ENCODE data around the gene TAS2R10. TPM values are rescaled to one million over a fixed set of nuclear protein-coding genes. Genes with fewer than 3 reads are reported as not detected.

The TAS2R10 gene, protein sequence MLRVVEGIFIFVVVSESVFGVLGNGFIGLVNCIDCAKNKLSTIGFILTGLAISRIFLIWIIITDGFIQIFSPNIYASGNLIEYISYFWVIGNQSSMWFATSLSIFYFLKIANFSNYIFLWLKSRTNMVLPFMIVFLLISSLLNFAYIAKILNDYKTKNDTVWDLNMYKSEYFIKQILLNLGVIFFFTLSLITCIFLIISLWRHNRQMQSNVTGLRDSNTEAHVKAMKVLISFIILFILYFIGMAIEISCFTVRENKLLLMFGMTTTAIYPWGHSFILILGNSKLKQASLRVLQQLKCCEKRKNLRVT
- total RNA-seq (2022) (1.5 and 1.7 TPM in 2 replicates), Bru-seq, nascent RNA (percentile 64 among the genes with signal in this experiment), BruChase-seq, experiment 1, labeled RNA remaining after a 6-hour chase (percentile 76 among the genes with signal in this experiment), BruChase-seq, experiment 2, labeled RNA remaining after a 2-hour chase (percentile 89 among the genes with signal in this experiment)
- long read RNA-seq: 0 reads

DNA sequence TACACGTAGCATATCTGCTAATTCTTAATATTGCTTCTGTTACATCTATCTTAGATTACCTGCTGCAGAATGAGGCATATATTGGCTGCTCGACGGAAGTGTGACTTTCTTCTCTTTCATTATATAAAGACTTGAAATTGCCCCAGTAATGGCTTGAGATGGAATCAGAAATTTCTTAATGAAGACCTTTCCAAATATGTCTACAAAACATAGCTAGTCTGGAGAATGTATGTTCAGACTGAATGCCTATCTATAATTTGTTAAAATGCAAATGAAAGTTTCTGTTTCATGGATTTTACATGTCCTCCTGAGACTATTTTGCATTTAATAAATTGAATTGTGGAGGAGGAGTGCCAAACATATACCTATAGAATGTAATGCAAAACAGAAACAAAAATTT is at the start of gene TAS2R10:
Gene TAS2R10 (minus strand): TSS at position 101 of the 400 bp plus-strand sequence. CDS start 89 bp downstream, at position 12.
- Mint-ChIP-seq H3K27ac (ENCODE audit: unreplicated experiment) (no peak within 1 kb of the TSS), H3K36me3 (ENCODE audit: insufficient read depth, unreplicated experiment) (no peaks in the 10 kb centered on the region), H3K4me1 (ENCODE audit: low read depth, unreplicated experiment) (no peaks in the 10 kb centered on the region), H3K9me3 (ENCODE audit: low read depth, unreplicated experiment) (no peaks in the 10 kb centered on the region), H3K4me3 (ENCODE audit: low read depth, unreplicated experiment) (no peak within 1 kb of the TSS), H3K27me3 (ENCODE audit: unreplicated experiment) (no peaks in the 10 kb centered on the region)
- intact Hi-C loops (cut with micrococcal nuclease; ENCODE audit: unreplicated experiment): no loop called here
- CTCF ChIA-PET: no interaction called here
- BruUV-seq (replicated peaks): no TSS peak
- no peak for DNase-seq
- TF ChIP-seq, protein P1, sequence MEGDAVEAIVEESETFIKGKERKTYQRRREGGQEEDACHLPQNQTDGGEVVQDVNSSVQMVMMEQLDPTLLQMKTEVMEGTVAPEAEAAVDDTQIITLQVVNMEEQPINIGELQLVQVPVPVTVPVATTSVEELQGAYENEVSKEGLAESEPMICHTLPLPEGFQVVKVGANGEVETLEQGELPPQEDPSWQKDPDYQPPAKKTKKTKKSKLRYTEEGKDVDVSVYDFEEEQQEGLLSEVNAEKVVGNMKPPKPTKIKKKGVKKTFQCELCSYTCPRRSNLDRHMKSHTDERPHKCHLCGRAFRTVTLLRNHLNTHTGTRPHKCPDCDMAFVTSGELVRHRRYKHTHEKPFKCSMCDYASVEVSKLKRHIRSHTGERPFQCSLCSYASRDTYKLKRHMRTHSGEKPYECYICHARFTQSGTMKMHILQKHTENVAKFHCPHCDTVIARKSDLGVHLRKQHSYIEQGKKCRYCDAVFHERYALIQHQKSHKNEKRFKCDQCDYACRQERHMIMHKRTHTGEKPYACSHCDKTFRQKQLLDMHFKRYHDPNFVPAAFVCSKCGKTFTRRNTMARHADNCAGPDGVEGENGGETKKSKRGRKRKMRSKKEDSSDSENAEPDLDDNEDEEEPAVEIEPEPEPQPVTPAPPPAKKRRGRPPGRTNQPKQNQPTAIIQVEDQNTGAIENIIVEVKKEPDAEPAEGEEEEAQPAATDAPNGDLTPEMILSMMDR (IDR thresholded peaks at IDR 0.05; ENCODE audit: unreplicated experiment): no peak

- Mint-ChIP-seq H3K9me3 (ENCODE audit: low read depth, unreplicated experiment) (peaks cover 4% of the 10 kb centered on the region), H3K4me3 (ENCODE audit: low read depth, unreplicated experiment) (no peak overlapping the region), H3K36me3 (ENCODE audit: insufficient read depth, unreplicated experiment) (no peaks in the 10 kb centered on the region), H3K27me3 (ENCODE audit: unreplicated experiment) (no peaks in the 10 kb centered on the region), H3K27ac (ENCODE audit: unreplicated experiment) (no peak overlapping the region), H3K4me1 (ENCODE audit: low read depth, unreplicated experiment) (no peaks in the 10 kb centered on the region)
- intact Hi-C loops (cut with micrococcal nuclease; ENCODE audit: unreplicated experiment): no loop called here
- CTCF ChIA-PET: no interaction called here
- BruUV-seq (replicated peaks): no TSS peak
- TF ChIP-seq, protein P1 (IDR thresholded peaks at IDR 0.05; ENCODE audit: unreplicated experiment): no peak
- DNase-seq: no peak
Measured at GRCh38 chr12:10873378-10873777, 47.2 kb upstream of the TAS2R10 start.

DNA sequence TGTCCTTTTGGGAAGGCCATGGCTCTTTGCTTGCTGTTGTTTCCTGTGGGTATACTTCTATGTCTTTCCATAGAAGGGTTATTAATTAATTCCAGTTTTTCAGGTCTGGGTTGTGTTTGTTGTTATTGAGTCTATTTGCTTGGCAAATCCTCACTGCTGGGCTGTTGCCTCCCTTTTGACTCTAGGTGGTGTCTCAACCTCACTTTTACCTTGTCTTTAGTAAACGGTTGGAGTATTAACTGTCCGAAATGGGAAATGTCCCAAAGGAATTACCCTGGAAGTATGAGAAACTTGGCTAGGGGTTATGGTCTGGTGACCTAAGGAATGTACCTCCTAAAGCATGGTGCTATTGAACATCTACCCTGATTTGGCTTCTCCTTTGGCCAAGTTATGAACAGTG is 41.2 kb upstream of the TAS2R10 start:
- TF ChIP-seq, protein P1 (IDR thresholded peaks at IDR 0.05; ENCODE audit: unreplicated experiment): no peak
- intact Hi-C loops (cut with micrococcal nuclease; ENCODE audit: unreplicated experiment): loop anchor here (2.0 to 5.0 kb wide), 2 partner anchors 331 to 690 kb away; partner anchors contain the start of gene TMEM52B
- DNase-seq: no peak
- no peaks in the 10 kb centered on the region for H3K27me3 Mint-ChIP-seq (ENCODE audit: unreplicated experiment)
- no peaks in the 10 kb centered on the region for H3K9me3 Mint-ChIP-seq (ENCODE audit: low read depth, unreplicated experiment)
- no peak overlapping the region for H3K4me3 Mint-ChIP-seq (ENCODE audit: low read depth, unreplicated experiment)
- no peak overlapping the region for H3K27ac Mint-ChIP-seq (ENCODE audit: unreplicated experiment)
- no peaks in the 10 kb centered on the region for H3K36me3 Mint-ChIP-seq (ENCODE audit: insufficient read depth, unreplicated experiment)
- H3K4me1 Mint-ChIP-seq (ENCODE audit: low read depth, unreplicated experiment): no peaks in the 10 kb centered on the region
- CTCF ChIA-PET: no interaction called here
- no TSS peak for BruUV-seq (replicated peaks)

- BruUV-seq (replicated peaks): no TSS peak
- Mint-ChIP-seq H3K4me3 (ENCODE audit: low read depth, unreplicated experiment) (no peak overlapping the region), H3K27ac (ENCODE audit: unreplicated experiment) (no peak overlapping the region), H3K9me3 (ENCODE audit: low read depth, unreplicated experiment) (peaks cover 7% of the 10 kb centered on the region), H3K36me3 (ENCODE audit: insufficient read depth, unreplicated experiment) (no peaks in the 10 kb centered on the region), H3K4me1 (ENCODE audit: low read depth, unreplicated experiment) (no peaks in the 10 kb centered on the region), H3K27me3 (ENCODE audit: unreplicated experiment) (no peaks in the 10 kb centered on the region)
- TF ChIP-seq, protein P1 (IDR thresholded peaks at IDR 0.05; ENCODE audit: unreplicated experiment): no peak
- DNase-seq: no peak
- CTCF ChIA-PET: no interaction called here
- intact Hi-C loops (cut with micrococcal nuclease; ENCODE audit: unreplicated experiment): no loop called here
Measured at GRCh38 chr12:10863512-10864218, 37.5 kb upstream of the TAS2R10 start.

All from Calu3 (cell line).